HepG2 (cell line): Measurements from ENCODE around the gene RAC2. TPM values are rescaled to one million over a fixed set of nuclear protein-coding genes. Genes with fewer than 3 reads are reported as not detected.

Source experiments
- ATAC-seq: fragments of 200-7000 bp; cut with Tn5 transposase; 3 replicates; pipeline ENCODE4 v1.9.1; 2020; ENCODE audit warnings: mild to moderate bottlenecking, moderate library complexity
- BruUV-seq: library from RNA; stranded (reverse); fragments of 400-500 nt; replicated peaks from 2 replicates; lab custom pipeline; 2021; lab: Mats Ljungman, UMichigan
- CTCF ChIA-PET: fragments of 300-600 bp; formaldehyde crosslinking; extraction: SDS; loops from one replicate; lab custom pipeline; 2021; ENCODE audit warnings: low total read pairs, inconsistent platforms, low intra/inter-chr PET ratio; lab: Yijun Ruan, JAX
- POLR2A ChIA-PET: fragments of 350-600 bp; sonication (Branson Sonifier 250); formaldehyde crosslinking; loops from one replicate; lab custom pipeline; 2020; ENCODE audit warnings: antibody characterized with exemption, inconsistent platforms; lab: Yijun Ruan, JAX
- DNase-seq: peaks from one replicate; pipeline ENCODE4 v3.0.0-alpha.2; 2015; ENCODE audit warnings: low spot score
- FAIRE-seq: peaks from 3 replicates; lab custom pipeline; 2011; peaks lifted over from hg19 to GRCh38; lab: Jason Lieb, UNC
- H2AFZ ChIP-seq: one replicate; pipeline ENCODE4 v1.6.1; 2011; ENCODE audit warnings: low read length, inconsistent platforms
- H3K27ac ChIP-seq: fragments of 300-600 bp; 3 replicates; pipeline ENCODE4 v1.8.0; 2011; ENCODE audit warnings: mixed run types, mild to moderate bottlenecking, mixed read lengths, low read length, inconsistent platforms; ENCODE audit not compliant: insufficient read depth; ENCODE audit errors: extremely low read length
- H3K27me3 ChIP-seq, 2 experiments: fragments of 200-600 bp in 1 of 2; 2 replicates in 1 of 2; 3 replicates in 1 of 2; pipeline versions ENCODE4 v1.6.0 to v1.8.0; 2011; ENCODE audit warnings: low read length in 2 of 2, mild to moderate bottlenecking in 2 of 2, moderate library complexity in 2 of 2, inconsistent platforms in 1 of 2; ENCODE audit not compliant: insufficient read depth in 2 of 2, control insufficient read depth in 1 of 2
- H3K36me3 ChIP-seq, 2 experiments: fragments of 200-600 bp in 1 of 2; replicated peaks in 1 of 2; 2 replicates in 1 of 2; 3 replicates in 1 of 2; pipeline versions ENCODE4 v1.5.1 to v1.8.0; 2011; ENCODE audit warnings: low read length in 2 of 2, inconsistent platforms in 1 of 2; ENCODE audit not compliant: insufficient read depth in 2 of 2, control insufficient read depth in 1 of 2
- H3K4me1 ChIP-seq: 2 replicates; pipeline ENCODE4 v1.5.1; 2012; ENCODE audit warnings: low read length, inconsistent platforms; ENCODE audit not compliant: insufficient read depth
- H3K4me2 ChIP-seq: 2 replicates; pipeline ENCODE4 v1.6.0; 2011; ENCODE audit warnings: low read depth, low read length, inconsistent platforms
- H3K4me3 ChIP-seq, 3 experiments: fragments of 200-600 bp in 1 of 3; sonication (generic), shearing (Covaris generic) in 1 of 3; replicated peaks in 1 of 3; 2 replicates each; pipeline ENCODE4 v1.5.1; 2011 to 2016; ENCODE audit warnings: low read length in 3 of 3, inconsistent platforms in 2 of 3, low read depth in 2 of 3, mild to moderate bottlenecking in 2 of 3, control low read depth in 1 of 3, mixed read lengths in 1 of 3; ENCODE audit not compliant: insufficient read depth in 1 of 3
- H3K79me2 ChIP-seq: one replicate; pipeline ENCODE4 v1.6.1; 2011; ENCODE audit warnings: low read length, inconsistent platforms; ENCODE audit not compliant: insufficient read depth
- H3K9ac ChIP-seq: 2 replicates; pipeline ENCODE4 v1.6.0; 2011; ENCODE audit warnings: mild to moderate bottlenecking, low read depth, low read length, inconsistent platforms; ENCODE audit not compliant: insufficient read depth
- H3K9me3 ChIP-seq: 2 replicates; pipeline ENCODE4 v1.5.1; 2012; ENCODE audit warnings: mild to moderate bottlenecking, low read length
- H4K20me1 ChIP-seq: 2 replicates; pipeline ENCODE4 v1.6.0; 2011; ENCODE audit warnings: inconsistent platforms, mild to moderate bottlenecking, low read length, moderate library complexity; ENCODE audit not compliant: insufficient read depth
- ATM ChIP-seq: fragments of 450-650 bp; IDR thresholded peaks from 2 replicates; pipeline ENCODE4 v1.7.1; 2017; ENCODE audit warnings: mild to moderate bottlenecking, borderline replicate concordance
- CTCF ChIP-seq: sonication (generic); formaldehyde crosslinking; IDR thresholded peaks from 2 replicates; pipeline ENCODE4 v1.5.0; 2020; ENCODE audit warnings: mild to moderate bottlenecking, missing genetic modification reagents, moderate library complexity
- MTERF4 ChIP-seq: sonication (generic); formaldehyde crosslinking; IDR thresholded peaks from 2 replicates; pipeline ENCODE4 v1.8.0; 2023; ENCODE audit warnings: mild to moderate bottlenecking, missing genetic modification reagents
- NFKB2 ChIP-seq: sonication (generic); formaldehyde crosslinking; IDR thresholded peaks from 2 replicates; pipeline ENCODE4 v1.4.0; 2020; ENCODE audit warnings: missing genetic modification reagents, borderline replicate concordance
- RFX1 ChIP-seq: fragments of 450-650 bp; IDR thresholded peaks from 2 replicates; pipeline ENCODE4 v1.6.1; 2017
- ZBTB33 ChIP-seq: sonication (generic); formaldehyde crosslinking; IDR thresholded peaks from 2 replicates; pipeline ENCODE4 v1.4.0; 2020; ENCODE audit warnings: missing genetic modification reagents
- ZNF674 ChIP-seq: sonication (generic); formaldehyde crosslinking; IDR thresholded peaks from 2 replicates; pipeline ENCODE4 v1.5.0; 2020; ENCODE audit warnings: low read depth, mild to moderate bottlenecking, missing genetic modification reagents
- WGBS: methylation state at CpG from one replicate; pipeline ENCODE4 v1.1.6; 2017; ENCODE audit warnings: low lambda C conversion rate; 5-methylcytosine and 5-hydroxymethylcytosine counted together
- in situ Hi-C: cut with HindIII; loops from 2 replicates; pipeline ENCODE4 v1.10.0; 2017; ENCODE audit warnings: low pct_unique_long_range_greater_than_20kb; ENCODE audit not compliant: extremely low pct_ligation_motif_present
- intact Hi-C: fragments of 100-400 bp; cut with micrococcal nuclease; formaldehyde crosslinking; loops from one replicate; pipeline ENCODE4 v1.10.0; 2022; ENCODE audit not compliant: unreplicated experiment
- polyA plus RNA-seq, 8 experiments: library from polyadenylated mRNA; depleted of rRNA in 3 of 8; stranded (reverse) in 7 of 8; unstranded in 1 of 8; fragments of >200 nt; fragmentation: Illumina TruSeq in 4 of 8; extraction: Trizol in 4 of 8; gene quantifications; 2 replicates each; pipeline versions ENCODE4 v1.2.1 to v1.2.3, GENCODE V29; 2011 to 2016; ENCODE audit warnings: low read depth in 4 of 8, missing spikeins in 1 of 8, mixed read lengths in 1 of 8; ENCODE audit not compliant: insufficient read depth in 1 of 8
- total RNA-seq, 5 experiments: library from RNA; depleted of rRNA; stranded (reverse); fragments of >200 nt; fragmentation: Illumina TruSeq; extraction: Trizol; gene quantifications; 2 replicates each; pipeline ENCODE4 v1.2.3, GENCODE V29; 2016; ENCODE audit warnings: low read depth in 1 of 5

The RAC2 gene
- total and polyA plus RNA-seq, 2 of the 13 experiments (the other 11 are each of a cell fraction or from before 2014, with no cell fraction given): 0.73 TPM; not detected in 1

GRCh38 chr22:37267135-37267587, 23.1 kb upstream of the RAC2 start (continued):
- TF ChIP-seq RFX1 (peak; percentile 12; the same call in 1 of the 2 replicates), ZBTB33 (CRISPR knock-in tag) (no peak), NFKB2 (CRISPR knock-in tag) (no peak), CTCF (CRISPR knock-in tag) (peak; percentile 81)

- H3K4me2 ChIP-seq: peak overlapping the region; percentile 66
- in situ Hi-C loops: no loop called here
Measured at GRCh38 chr22:37266581-37267134, 22.6 kb upstream of the RAC2 start.

More at GRCh38 chr22:37266581-37267134, 22.6 kb upstream of the RAC2 start:
- no peak overlapping the region for H3K27ac ChIP-seq
- intact Hi-C loops: loop anchor here (5.0 kb wide), 1 partner anchor 191 kb away; no protein-coding TSS in a partner anchor
- TF ChIP-seq ZNF674: no peak
- no peak for TF ChIP-seq ATM
- TF ChIP-seq MTERF4 (CRISPR knock-in tag): no peak
- TF ChIP-seq, all 625 proteins: peak for 0
- ChIA-PET CTCF (interaction anchor here (1.6 kb wide), 1 partner anchor 191 kb away, joined by 16 read pairs; no protein-coding TSS in a partner anchor), POLR2A (no interaction called here)
- WGBS: 19% methylated on average over 17 of the region's 18 CpGs
- no peak for FAIRE-seq
- no peaks in the 10 kb centered on the region for H4K20me1 ChIP-seq
- peak; percentile 30 for ATAC-seq
- no peak overlapping the region for H3K9ac ChIP-seq
- no peak overlapping the region for H2AFZ ChIP-seq
- peaks cover 9% of the 10 kb centered on the region for H3K9me3 ChIP-seq
- no peaks in the 10 kb centered on the region for H3K36me3 ChIP-seq
- BruUV-seq: no TSS peak
- no peak overlapping the region for H3K4me3 ChIP-seq
- H3K79me2 ChIP-seq: no peaks in the 10 kb centered on the region
- H3K4me1 ChIP-seq: 0 out of 2 replicates have a peak, but pooled peaks cover 6% of the 10 kb centered on the region
- DNase-seq: no peak
- H3K27me3 ChIP-seq: peaks cover 1 to 42% of the 10 kb centered on the region in 2 experiments; a peak in 4 of 5 replicates
